Gastroesophageal sphincter (tissue), 4 donors: ENCODE data around the gene AUTS2. TPM values are rescaled to one million over a fixed set of nuclear protein-coding genes. Genes with fewer than 3 reads are reported as not detected.

Experiments
- ATAC-seq: fragments of 150-250 bp; one replicate; pipeline ENCODE4 v1.9.1; 2016; ENCODE audit warnings: mild to moderate bottlenecking, moderate library complexity
- H3K27ac ChIP-seq, 4 donors: fragments of 200-600 bp; sonication (generic) in 3 of 4; 1 replicate in 3 of 4; 2 replicates in 1 of 4; pipeline ENCODE4 v1.5.1; 2016 to 2019
- H3K27me3 ChIP-seq: fragments of 200-600 bp; sonication (generic); one replicate; pipeline ENCODE4 v1.5.1; 2019
- H3K36me3 ChIP-seq, 2 donors: fragments of 200-600 bp; sonication (generic); one replicate each; pipeline ENCODE4 v1.5.1; 2019; ENCODE audit warnings: control low read depth in 1 of 2
- H3K4me1 ChIP-seq, 3 donors: fragments of 200-600 bp; sonication (generic); 1 replicate in 2 of 3; 2 replicates in 1 of 3; pipeline ENCODE4 v1.5.1; 2016 to 2019; ENCODE audit warnings: control low read depth in 2 of 3
- H3K4me3 ChIP-seq, 2 donors: fragments of 200-600 bp; sonication (generic); one replicate each; pipeline ENCODE4 v1.5.1; 2019; ENCODE audit warnings: mild to moderate bottlenecking in 1 of 2, moderate library complexity in 1 of 2
- H3K9me3 ChIP-seq, 3 donors: fragments of 200-600 bp; sonication (generic); one replicate each; pipeline ENCODE4 v1.5.1; 2017 to 2019; ENCODE audit warnings: control low read depth in 2 of 3
- CTCF ChIP-seq, 4 experiments: fragments of 200-600 bp in 2 of 4; fragments of 450-650 bp in 2 of 4; sonication (generic) in 1 of 4; IDR thresholded peaks; one replicate each; pipeline ENCODE4 v1.5.1; 2017 to 2019; ENCODE audit warnings: antibody characterized with exemption in 4 of 4, mild to moderate bottlenecking in 2 of 4, moderate library complexity in 2 of 4
- EP300 ChIP-seq: sonication (generic); formaldehyde crosslinking; IDR thresholded peaks from one replicate; pipeline ENCODE4 v1.6.1; 2017; ENCODE audit warnings: antibody characterized with exemption, mild to moderate bottlenecking
- POLR2A ChIP-seq, 2 donors: fragments of 450-650 bp; IDR thresholded peaks; one replicate each; pipeline ENCODE4 v1.6.1; 2017; ENCODE audit warnings: antibody characterized with exemption in 2 of 2, mild to moderate bottlenecking in 2 of 2, moderate library complexity in 1 of 2
- POLR2AphosphoS5 ChIP-seq: sonication (generic); formaldehyde crosslinking; IDR thresholded peaks from one replicate; pipeline ENCODE4 v1.6.1; 2017; ENCODE audit warnings: antibody characterized with exemption
- WGBS, 2 donors: methylation state at CpG; one replicate each; pipeline ENCODE4 v1.1.5; 2018; ENCODE audit warnings: low coverage in 1 of 2; 5-methylcytosine and 5-hydroxymethylcytosine counted together
- total RNA-seq, 4 donors: library from RNA; depleted of rRNA; stranded (reverse); fragments of >200 nt; gene quantifications; one replicate each; pipeline ENCODE4 v1.1.0, GENCODE V29; 2016

AUTS2 gene
- total RNA-seq, 4 donors from 2014 or later: 12.2 to 48.7 (median 44.1) TPM

- no peak overlapping the region for H3K4me3 ChIP-seq
- 90 to 98% methylated on average over 6 of the region's 6 CpGs for WGBS, 2 donors
- no peak for ATAC-seq
- no peaks in the 10 kb centered on the region for H3K36me3 ChIP-seq
- H3K27me3 ChIP-seq: no peaks in the 10 kb centered on the region
- H3K9me3 ChIP-seq: no peaks in the 10 kb centered on the region
- TF ChIP-seq EP300 (no peak), POLR2AphosphoS5 (no peak), CTCF (IDR thresholded peaks at IDR 0.05) (no peak), POLR2A (IDR thresholded peaks at IDR 0.05) (no peak)
- no peak overlapping the region for H3K27ac ChIP-seq
- H3K4me1 ChIP-seq: peaks cover 2 to 35% (median 3%) of the 10 kb centered on the region in 3 donors
Measured at GRCh38 chr7:70321016-70321590, 722.8 kb downstream of the AUTS2 start.

GRCh38 chr7:70322856-70323255 lies 724.6 kb downstream of the AUTS2 start:
- 100% methylated on average over 1 of the region's 1 CpG for WGBS, 2 donors
- TF ChIP-seq EP300 (no peak), POLR2A (IDR thresholded peaks at IDR 0.05) (no peak), CTCF (IDR thresholded peaks at IDR 0.05) (no peak), POLR2AphosphoS5 (no peak)
- Histone ChIP-seq H3K27me3 (no peaks in the 10 kb centered on the region), H3K9me3 (no peaks in the 10 kb centered on the region), H3K4me1 (peaks cover 0 to 22% (median 2%) of the 10 kb centered on the region in 3 donors), H3K4me3 (no peak overlapping the region), H3K27ac (no peak overlapping the region), H3K36me3 (no peaks in the 10 kb centered on the region)
- no peak for ATAC-seq

- 89 to 100% methylated on average over 1 of the region's 2 CpGs for WGBS, 2 donors
- Histone ChIP-seq H3K27me3 (no peaks in the 10 kb centered on the region), H3K9me3 (no peaks in the 10 kb centered on the region), H3K4me1 (peaks cover 0 to 9% (median 0%) of the 10 kb centered on the region in 3 donors), H3K4me3 (no peak overlapping the region), H3K27ac (no peak overlapping the region), H3K36me3 (no peaks in the 10 kb centered on the region)
- ATAC-seq: peak; percentile 58
- TF ChIP-seq POLR2A (IDR thresholded peaks at IDR 0.05) (no peak), POLR2AphosphoS5 (no peak), EP300 (no peak), CTCF (IDR thresholded peaks at IDR 0.05) (no peak)
Measured at GRCh38 chr7:70325509-70326101, 727.3 kb downstream of the AUTS2 start.

- Histone ChIP-seq H3K4me1 (no peaks in the 10 kb centered on the region), H3K27ac (no peak overlapping the region), H3K36me3 (no peaks in the 10 kb centered on the region), H3K27me3 (no peaks in the 10 kb centered on the region), H3K9me3 (no peaks in the 10 kb centered on the region), H3K4me3 (no peak overlapping the region)
- ATAC-seq: no peak
- WGBS, 2 donors: 94 to 96% methylated on average over 2 of the region's 2 CpGs
- no peak for TF ChIP-seq POLR2AphosphoS5
- no peak for TF ChIP-seq POLR2A (IDR thresholded peaks at IDR 0.05)
- no peak for TF ChIP-seq EP300
- no peak for TF ChIP-seq CTCF (IDR thresholded peaks at IDR 0.05)
Measured at GRCh38 chr7:70334295-70334694, 736.0 kb downstream of the AUTS2 start.

GRCh38 chr7:70334871-70335270 lies 736.6 kb downstream of the AUTS2 start:
- Histone ChIP-seq H3K36me3 (no peaks in the 10 kb centered on the region), H3K4me1 (no peaks in the 10 kb centered on the region), H3K27me3 (no peaks in the 10 kb centered on the region), H3K27ac (no peak overlapping the region), H3K4me3 (no peak overlapping the region), H3K9me3 (no peaks in the 10 kb centered on the region)
- no peak for TF ChIP-seq CTCF (IDR thresholded peaks at IDR 0.05)
- no peak for TF ChIP-seq POLR2A (IDR thresholded peaks at IDR 0.05)
- 67 to 86% methylated on average over 2 of the region's 2 CpGs for WGBS, 2 donors
- ATAC-seq: no peak
